Dendritic cell treated with granulocyte-macrophage colony-stimulating factor and Interleukin-4, amounts not matched to agents 40 ng/mL and 50 ng/mL, for 4 days (primary cell): ENCODE measurements around the gene DYNLT2.

Source experiments
- H3K27ac Mint-ChIP-seq: one replicate; pipeline ENCODE4 v1.8.0; 2022; ENCODE audit warnings: mild to moderate bottlenecking, mixed read lengths
- H3K27me3 Mint-ChIP-seq: one replicate; pipeline ENCODE4 v1.8.0; 2022; ENCODE audit warnings: mild to moderate bottlenecking, mixed read lengths
- H3K36me3 Mint-ChIP-seq: one replicate; pipeline ENCODE4 v1.8.0; 2022; ENCODE audit warnings: low read depth, mixed read lengths
- H3K4me1 Mint-ChIP-seq: one replicate; pipeline ENCODE4 v1.8.0; 2022; ENCODE audit warnings: low read depth, mixed read lengths
- H3K4me3 Mint-ChIP-seq: one replicate; pipeline ENCODE4 v1.8.0; 2022; ENCODE audit warnings: mild to moderate bottlenecking, moderate library complexity, mixed read lengths
- H3K9me3 Mint-ChIP-seq: one replicate; pipeline ENCODE4 v1.8.0; 2022; ENCODE audit warnings: mixed read lengths
- intact Hi-C: fragments of 100-400 bp; cut with micrococcal nuclease; formaldehyde crosslinking; loops from one replicate; pipeline ENCODE4 v1.15.0; 2022

Gene DYNLT2, protein sequence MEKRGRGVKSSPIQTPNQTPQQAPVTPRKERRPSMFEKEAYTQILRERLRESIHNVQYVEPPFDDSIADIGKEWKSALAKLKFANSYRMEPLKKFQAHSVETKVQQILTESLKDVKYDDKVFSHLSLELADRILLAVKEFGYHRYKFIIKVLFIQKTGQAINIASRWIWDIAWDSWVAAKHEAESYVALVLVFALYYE

DNA sequence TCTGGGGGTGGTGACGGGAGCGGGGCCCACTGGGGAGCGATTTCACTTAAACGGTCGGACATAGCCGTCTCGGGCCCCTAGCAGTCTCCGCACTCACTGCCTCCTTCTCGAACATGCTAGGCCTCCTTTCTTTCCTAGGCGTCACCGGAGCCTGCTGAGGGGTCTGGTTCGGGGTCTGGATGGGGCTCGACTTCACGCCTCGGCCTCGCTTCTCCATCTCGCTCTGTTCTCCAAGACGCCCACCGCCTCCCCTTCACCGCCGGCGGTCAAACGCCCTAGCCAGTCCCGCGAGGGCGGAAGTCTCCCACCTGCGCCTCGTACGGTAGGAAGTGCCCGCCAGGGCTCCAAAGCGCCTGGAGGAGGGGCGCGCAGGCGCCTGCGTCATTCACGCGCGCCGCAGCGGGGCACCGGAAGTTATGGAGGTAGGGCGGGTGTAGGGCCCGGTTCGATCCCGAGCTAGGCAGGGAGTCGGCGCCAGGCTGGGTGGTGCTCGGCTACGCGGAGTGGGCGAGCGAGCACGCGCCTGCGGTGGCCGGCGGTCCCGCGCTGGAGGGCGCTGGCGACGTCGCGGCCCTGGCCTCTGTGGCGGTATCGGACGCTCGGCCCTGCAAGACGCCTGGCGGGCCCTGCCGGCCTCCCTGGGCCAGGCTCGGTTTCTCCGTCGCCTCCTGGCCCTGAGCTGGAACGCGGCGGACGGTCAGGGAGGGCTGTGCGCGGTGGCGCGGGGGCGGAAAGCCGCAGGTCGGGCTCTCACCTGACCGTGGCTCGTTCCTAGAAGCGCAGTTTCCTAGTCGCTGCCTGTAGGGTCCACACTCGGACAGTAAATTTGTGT, at the start of gene DYNLT2, which contains the start of gene ERMARD:
DYNLT2 (minus strand) TSS at position 331 of the 832 bp plus-strand sequence; CDS start at position 217, 114 bp downstream.
ERMARD (plus strand) TSS at position 381 of the 832 bp plus-strand sequence; CDS start at position 417, 36 bp downstream.
- no peaks in the 10 kb centered on the region for H3K9me3 Mint-ChIP-seq
- intact Hi-C loops = loop anchor here (1.0 to 2.0 kb wide), 4 partner anchors 28 to 803 kb away; partner anchors contain the start of genes C6orf120, TBP and WDR27
- peak within 1 kb of the TSS; percentile 90 for H3K4me3 Mint-ChIP-seq
- peaks cover 20% of the 10 kb centered on the region for H3K4me1 Mint-ChIP-seq
- peaks cover 21% of the 10 kb centered on the region for H3K36me3 Mint-ChIP-seq
- H3K27me3 Mint-ChIP-seq = no peaks in the 10 kb centered on the region
- H3K27ac Mint-ChIP-seq = peak within 1 kb of the TSS; percentile 96

DNA sequence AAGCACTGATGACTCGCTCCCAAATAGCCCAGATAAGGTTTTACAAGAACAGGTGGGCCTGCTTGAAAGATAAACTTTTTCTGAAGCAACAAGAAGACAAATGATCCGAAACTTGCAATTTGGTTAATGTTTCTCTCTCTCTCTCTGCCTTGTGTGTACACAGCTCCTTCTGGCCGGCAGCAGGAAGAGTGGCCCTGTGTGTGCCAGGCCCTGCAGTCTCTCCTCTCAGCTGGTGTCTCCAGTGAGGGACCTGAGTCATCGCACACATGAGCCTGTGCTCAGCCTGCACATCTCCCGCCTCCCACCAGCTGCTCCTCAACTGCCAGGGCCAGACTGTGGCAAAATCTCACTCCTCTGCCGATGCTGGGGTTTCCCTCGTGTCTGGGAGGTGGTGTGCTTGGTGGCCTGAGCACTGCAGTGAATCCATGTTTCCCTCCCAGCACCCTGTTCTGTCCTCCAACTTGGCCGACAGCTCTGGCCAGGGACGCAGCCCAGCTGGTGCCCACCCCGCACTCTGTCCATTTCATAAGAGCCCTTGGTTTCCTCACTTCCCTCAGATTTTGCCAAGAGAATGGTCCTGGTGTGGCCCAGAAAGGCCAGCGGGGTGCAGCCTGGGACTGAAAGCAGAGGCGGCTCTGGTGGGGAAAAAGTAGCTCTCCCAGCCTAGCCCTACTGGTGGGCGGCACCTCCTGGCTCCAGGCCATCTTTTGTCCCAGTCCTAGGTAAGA, 49.5 kb upstream of the DYNLT2 start:
- Mint-ChIP-seq H3K27me3 (peaks cover 3% of the 10 kb centered on the region), H3K4me1 (no peaks in the 10 kb centered on the region), H3K9me3 (no peaks in the 10 kb centered on the region), H3K27ac (no peak overlapping the region), H3K4me3 (no peak overlapping the region), H3K36me3 (no peaks in the 10 kb centered on the region)
- intact Hi-C loops = no loop called here

DNA sequence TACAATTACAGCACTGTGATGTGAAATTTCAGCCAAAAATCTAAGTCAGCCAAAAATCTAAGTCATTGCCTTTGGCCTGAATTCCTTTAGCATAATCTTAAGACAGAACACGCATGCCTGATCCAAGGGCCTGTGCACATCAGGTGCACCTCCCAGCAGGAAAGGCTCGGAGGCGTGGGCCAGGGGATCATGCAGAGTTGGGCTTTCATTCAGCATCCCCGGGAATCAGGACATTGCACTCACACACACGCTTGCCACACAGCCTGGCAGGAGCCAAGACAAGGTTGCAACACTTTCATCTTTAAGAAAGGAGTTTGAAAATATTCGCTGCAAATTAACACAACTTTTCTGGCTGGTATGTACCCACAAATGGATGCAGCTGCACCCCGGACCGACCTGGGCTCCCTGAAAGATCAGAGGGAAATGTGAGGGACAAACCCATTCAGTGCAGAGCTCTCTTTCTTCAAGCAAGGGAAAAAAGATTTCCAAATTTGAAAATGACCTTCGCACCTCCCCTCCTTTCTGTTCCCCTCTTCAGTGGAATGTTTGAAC, 48.8 kb upstream of the DYNLT2 start:
- H3K9me3 Mint-ChIP-seq = no peaks in the 10 kb centered on the region
- H3K36me3 Mint-ChIP-seq = no peaks in the 10 kb centered on the region
- peaks cover 3% of the 10 kb centered on the region for H3K27me3 Mint-ChIP-seq
- H3K27ac Mint-ChIP-seq = no peak overlapping the region
- H3K4me3 Mint-ChIP-seq = no peak overlapping the region
- intact Hi-C loops = no loop called here
- H3K4me1 Mint-ChIP-seq = no peaks in the 10 kb centered on the region

DNA sequence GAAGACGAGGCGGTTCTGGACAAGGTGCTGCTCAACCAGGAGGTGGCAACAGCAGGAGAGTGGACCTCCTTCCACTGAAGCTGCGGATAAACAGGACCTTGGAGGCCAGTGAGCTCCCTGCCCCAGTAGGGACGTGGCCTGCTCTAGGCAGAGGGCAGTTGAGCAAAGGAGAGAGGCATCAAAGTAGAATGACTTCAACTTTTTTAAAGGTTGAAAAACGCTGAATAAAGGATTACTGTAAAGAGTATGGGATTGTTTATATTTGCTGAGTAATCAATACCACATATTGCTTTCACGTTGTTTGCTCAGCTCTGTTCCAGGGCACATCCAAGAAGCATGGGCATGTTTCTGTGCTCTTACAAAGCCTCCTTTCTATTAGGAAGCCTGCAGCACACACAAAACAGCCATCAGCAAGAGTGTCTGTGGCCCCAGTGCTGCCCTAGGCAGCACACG, 48.1 kb upstream of the DYNLT2 start:
- intact Hi-C loops = no loop called here
- no peaks in the 10 kb centered on the region for H3K4me1 Mint-ChIP-seq
- no peaks in the 10 kb centered on the region for H3K36me3 Mint-ChIP-seq
- H3K9me3 Mint-ChIP-seq = no peaks in the 10 kb centered on the region
- H3K27ac Mint-ChIP-seq = no peak overlapping the region
- H3K4me3 Mint-ChIP-seq = no peak overlapping the region
- peaks cover 3% of the 10 kb centered on the region for H3K27me3 Mint-ChIP-seq

DNA sequence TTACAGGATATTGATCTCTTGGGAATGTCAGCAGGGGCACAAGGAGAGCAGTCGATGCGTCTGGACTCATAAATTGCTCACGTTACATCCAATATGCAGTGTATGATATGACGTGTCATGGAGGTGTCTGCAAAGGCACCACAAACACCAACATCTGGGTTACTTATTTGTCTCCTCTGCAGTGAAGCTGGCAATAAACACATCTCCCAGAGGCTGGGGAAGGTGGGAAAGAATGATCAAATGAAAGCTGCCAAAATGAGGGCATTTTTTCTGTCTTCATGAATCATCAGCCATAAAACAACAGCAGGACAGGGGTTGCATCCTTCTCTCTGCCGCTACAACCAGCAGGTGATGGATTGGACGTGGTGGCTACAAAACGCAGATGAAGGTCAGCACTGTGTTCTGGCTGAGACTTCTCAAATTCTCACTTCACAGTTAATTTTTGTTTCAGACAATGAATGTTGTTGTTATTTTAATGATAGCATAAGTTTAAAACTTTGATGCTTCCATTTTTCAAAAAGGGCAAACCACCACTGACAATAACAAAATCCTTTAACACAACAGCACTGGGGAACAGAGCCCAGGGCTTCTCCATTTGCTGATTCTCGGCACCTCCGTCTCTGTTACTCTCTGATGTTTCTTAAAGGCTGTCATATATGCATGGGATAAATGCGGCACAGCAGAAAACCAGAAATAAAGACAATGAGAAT, 47.5 kb upstream of the DYNLT2 start:
- H3K36me3 Mint-ChIP-seq = no peaks in the 10 kb centered on the region
- no peak overlapping the region for H3K27ac Mint-ChIP-seq
- no peaks in the 10 kb centered on the region for H3K4me1 Mint-ChIP-seq
- intact Hi-C loops = no loop called here
- no peak overlapping the region for H3K4me3 Mint-ChIP-seq
- H3K9me3 Mint-ChIP-seq = no peaks in the 10 kb centered on the region
- peaks cover 1% of the 10 kb centered on the region for H3K27me3 Mint-ChIP-seq

DNA sequence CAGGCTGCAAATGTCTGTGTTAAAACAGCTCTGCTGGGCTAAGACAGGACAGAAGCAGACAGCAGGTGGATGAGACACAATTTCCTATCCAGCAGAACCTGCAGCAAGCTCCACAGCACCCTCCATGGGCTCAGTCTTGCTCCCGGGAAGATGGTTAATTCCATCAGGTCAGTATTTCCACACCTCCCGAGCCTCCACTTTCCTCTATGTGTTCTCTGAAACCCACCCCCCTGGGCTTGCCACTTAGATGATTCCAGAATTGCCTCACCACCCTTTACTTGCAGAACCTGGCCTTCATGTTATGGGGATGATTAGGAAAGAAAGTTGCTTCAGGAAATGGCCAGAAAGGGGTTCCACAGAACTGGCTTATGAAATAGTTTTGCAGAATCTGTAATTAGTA, 43.8 kb upstream of the DYNLT2 start:
- no peak overlapping the region for H3K27ac Mint-ChIP-seq
- H3K36me3 Mint-ChIP-seq = no peaks in the 10 kb centered on the region

DNA sequence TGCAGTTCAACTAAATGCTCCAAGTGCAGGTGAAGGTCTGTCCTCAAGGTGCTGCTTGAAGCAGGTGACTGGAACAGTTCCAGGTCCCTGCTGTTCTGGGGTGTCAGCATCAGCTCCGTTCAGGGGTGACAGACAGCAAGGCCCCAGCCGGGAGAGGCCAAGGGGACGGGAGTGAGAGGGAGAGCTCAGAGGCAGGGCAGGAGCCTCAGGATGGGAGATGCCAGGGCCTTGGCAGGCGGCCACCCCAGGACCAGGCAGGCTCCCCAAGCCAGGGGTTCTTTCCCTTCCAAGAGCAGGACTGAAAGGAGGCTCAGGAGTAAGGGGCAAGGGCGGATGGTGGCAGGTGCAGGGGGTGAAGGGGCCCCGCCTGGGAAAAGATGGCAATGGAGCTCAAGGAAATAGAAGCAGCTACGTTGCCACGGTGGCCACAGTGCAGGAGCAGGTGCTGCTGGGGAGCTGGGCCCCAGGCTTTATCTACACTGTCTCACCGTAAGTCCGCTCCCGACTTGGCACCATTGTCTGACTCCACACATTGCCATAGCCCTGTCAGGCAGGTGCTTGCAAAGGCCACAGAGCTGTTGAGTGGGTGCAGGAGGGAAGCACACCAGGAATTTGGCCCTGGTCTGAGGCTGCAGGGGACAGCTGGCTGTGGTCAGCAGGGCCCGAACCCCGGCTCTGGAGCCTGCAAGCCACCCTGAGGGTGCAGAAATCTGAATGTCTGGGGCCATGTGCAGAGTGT, 43.1 kb upstream of the DYNLT2 start:
- Mint-ChIP-seq H3K27ac (no peak overlapping the region), H3K4me3 (no peak overlapping the region), H3K9me3 (no peaks in the 10 kb centered on the region), H3K27me3 (peaks cover 23% of the 10 kb centered on the region), H3K36me3 (no peaks in the 10 kb centered on the region), H3K4me1 (peaks cover 13% of the 10 kb centered on the region)
- intact Hi-C loops = loop anchor here (5.0 kb wide), 1 partner anchor 723 kb away; no protein-coding TSS in a partner anchor

More for the DNA sequence above, 43.8 kb upstream of the DYNLT2 start:
- intact Hi-C loops = no loop called here
- H3K9me3 Mint-ChIP-seq = no peaks in the 10 kb centered on the region
- no peak overlapping the region for H3K4me3 Mint-ChIP-seq
- peaks cover 17% of the 10 kb centered on the region for H3K27me3 Mint-ChIP-seq
- peaks cover 6% of the 10 kb centered on the region for H3K4me1 Mint-ChIP-seq

DNA sequence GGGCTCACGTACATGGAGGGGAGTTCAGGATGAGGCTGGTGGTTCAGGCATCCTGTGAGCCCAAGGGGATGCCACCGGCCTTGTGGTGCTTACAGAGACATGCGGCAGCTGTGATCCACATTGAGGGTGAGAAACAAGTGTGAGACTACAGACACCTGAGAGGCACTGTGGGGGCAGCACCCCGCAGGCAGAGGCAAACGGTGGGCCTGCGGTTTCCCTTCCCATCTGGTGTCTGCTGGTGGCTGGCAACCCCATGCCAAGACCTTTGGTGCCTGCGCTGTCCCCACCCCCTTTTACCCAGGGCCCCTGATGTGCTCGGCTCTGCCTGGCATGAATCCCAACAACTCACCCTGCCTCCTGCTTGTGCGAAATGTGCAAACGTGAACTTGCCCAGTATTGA, 42.0 kb upstream of the DYNLT2 start:
- peaks cover 13% of the 10 kb centered on the region for H3K4me1 Mint-ChIP-seq
- H3K27me3 Mint-ChIP-seq = peaks cover 32% of the 10 kb centered on the region
- H3K9me3 Mint-ChIP-seq = no peaks in the 10 kb centered on the region
- no peak overlapping the region for H3K4me3 Mint-ChIP-seq
- intact Hi-C loops = loop anchor here (5.0 kb wide), 1 partner anchor 724 kb away; no protein-coding TSS in a partner anchor
- no peaks in the 10 kb centered on the region for H3K36me3 Mint-ChIP-seq
- no peak overlapping the region for H3K27ac Mint-ChIP-seq

DNA sequence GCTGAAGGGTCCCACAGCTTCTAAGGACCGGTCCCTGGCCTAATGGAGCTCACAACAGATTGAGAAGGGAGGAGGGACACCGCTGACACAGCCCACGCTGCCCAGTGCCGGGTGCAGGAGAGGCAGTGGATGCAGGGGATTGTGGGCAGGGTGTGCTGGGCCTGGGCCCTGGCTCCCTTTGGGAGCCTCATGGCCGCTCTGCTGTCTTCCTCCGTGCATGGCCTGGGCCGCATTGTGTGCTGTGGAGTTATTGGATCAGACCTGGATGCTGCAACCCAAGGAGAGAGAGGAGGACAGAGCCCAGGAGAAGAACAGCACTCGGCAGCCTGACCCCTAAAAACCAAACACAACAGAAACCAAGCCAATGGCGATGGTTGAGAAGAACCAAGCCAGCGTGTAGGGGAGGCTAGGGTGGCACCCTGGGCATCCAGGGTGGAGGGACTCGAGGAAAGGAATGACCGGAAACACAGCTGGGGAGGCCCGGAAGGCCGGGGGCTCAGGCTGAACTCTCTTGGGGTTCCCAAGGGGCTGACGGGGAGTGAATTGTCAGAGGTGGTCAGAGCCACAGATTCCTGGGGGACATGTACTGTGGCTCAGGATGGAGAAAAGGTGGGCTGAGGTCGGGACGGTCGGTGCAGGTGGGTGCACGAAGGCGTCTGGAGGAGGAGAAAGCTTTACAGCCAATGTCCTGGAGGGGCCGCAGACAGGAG, 41.1 kb upstream of the DYNLT2 start:
- intact Hi-C loops = loop anchor here (5.0 kb wide), 1 partner anchor 725 kb away; no protein-coding TSS in a partner anchor
- Mint-ChIP-seq H3K4me1 (peaks cover 13% of the 10 kb centered on the region), H3K27me3 (peaks cover 34% of the 10 kb centered on the region), H3K36me3 (no peaks in the 10 kb centered on the region), H3K27ac (no peak overlapping the region), H3K9me3 (no peaks in the 10 kb centered on the region), H3K4me3 (no peak overlapping the region)

DNA sequence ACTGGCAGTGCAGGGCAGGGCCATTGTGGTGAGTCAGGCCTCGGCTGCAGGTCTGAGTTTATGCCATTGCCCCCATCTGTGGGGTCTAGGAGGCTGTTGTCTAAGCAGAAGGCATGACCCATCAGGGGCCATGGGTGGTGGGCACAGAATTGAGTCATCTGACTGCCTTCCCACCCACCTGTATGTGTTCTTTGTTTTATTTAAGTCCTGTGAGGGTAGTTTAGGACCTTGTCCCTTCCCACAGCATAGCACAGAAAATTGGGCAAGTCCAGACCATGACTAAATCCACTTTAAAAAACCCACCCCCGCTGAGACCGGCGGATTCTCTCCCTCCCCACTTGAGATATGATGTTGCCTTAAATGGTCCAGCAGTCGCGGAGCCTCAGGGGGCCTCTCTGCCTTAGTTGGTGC, 40.4 kb upstream of the DYNLT2 start:
- H3K4me1 Mint-ChIP-seq = peaks cover 13% of the 10 kb centered on the region
- intact Hi-C loops = loop anchor here (5.0 kb wide), 1 partner anchor 726 kb away; no protein-coding TSS in a partner anchor

DNA sequence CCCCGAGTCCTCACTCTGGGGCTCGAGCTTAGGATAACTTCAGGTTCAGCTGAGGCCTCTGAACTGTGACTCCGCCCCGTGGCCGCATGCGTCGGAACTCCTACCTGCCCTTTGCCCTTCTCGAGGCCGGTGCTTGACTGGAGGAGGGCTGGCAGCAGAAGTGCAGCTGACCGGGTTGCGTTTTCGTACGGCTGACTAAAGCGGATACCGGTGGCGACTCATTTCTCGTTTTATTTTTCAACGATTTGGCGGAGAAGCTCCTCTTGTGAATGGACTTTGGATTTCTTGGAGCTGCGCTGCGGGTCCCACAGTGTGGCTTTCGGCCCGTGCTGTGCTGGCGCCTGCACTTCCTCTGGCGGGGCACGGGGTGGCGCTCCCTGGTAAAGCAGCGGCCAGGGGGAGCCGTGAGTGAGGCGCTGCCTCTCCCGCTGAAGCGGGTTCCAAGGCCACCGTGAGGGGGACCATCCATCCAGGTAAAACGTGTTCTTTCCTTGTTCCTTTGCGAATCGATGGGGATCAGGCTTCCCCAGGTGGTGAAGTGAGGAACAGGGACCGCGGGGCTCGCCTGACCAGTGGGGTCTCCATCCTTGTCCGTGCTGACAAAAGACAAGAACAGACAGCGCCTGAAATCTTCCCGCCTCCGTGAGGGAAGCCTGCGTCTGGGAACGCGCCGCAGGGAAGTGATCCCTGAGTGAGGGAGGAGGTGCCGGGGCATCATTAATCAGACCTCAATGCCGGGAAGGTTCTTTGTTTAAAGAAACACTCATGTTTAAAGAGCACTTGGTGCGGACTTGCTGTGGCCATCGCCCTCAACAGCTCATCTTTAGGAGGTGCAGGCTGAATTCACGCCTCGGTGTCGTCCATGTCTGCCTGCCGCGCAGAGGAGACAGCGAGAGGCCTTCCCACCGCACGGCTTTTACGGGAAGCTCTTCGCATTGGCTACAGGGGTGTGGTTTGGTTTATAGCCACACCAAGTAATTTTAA, 38.9 kb upstream of the DYNLT2 start:
- Mint-ChIP-seq H3K36me3 (no peaks in the 10 kb centered on the region), H3K27ac (no peak overlapping the region), H3K4me1 (peaks cover 13% of the 10 kb centered on the region), H3K4me3 (peak overlapping the region; percentile 66), H3K9me3 (no peaks in the 10 kb centered on the region), H3K27me3 (peaks cover 34% of the 10 kb centered on the region)
- intact Hi-C loops = loop anchor here (5.0 kb wide), 1 partner anchor 727 kb away; no protein-coding TSS in a partner anchor

More for the DNA sequence above, 40.4 kb upstream of the DYNLT2 start:
- H3K4me3 Mint-ChIP-seq = no peak overlapping the region
- H3K36me3 Mint-ChIP-seq = no peaks in the 10 kb centered on the region
- peaks cover 34% of the 10 kb centered on the region for H3K27me3 Mint-ChIP-seq
- no peak overlapping the region for H3K27ac Mint-ChIP-seq
- H3K9me3 Mint-ChIP-seq = no peaks in the 10 kb centered on the region
